ENCODE results near the gene TTLL11.

Gene TTLL11

DNA sequence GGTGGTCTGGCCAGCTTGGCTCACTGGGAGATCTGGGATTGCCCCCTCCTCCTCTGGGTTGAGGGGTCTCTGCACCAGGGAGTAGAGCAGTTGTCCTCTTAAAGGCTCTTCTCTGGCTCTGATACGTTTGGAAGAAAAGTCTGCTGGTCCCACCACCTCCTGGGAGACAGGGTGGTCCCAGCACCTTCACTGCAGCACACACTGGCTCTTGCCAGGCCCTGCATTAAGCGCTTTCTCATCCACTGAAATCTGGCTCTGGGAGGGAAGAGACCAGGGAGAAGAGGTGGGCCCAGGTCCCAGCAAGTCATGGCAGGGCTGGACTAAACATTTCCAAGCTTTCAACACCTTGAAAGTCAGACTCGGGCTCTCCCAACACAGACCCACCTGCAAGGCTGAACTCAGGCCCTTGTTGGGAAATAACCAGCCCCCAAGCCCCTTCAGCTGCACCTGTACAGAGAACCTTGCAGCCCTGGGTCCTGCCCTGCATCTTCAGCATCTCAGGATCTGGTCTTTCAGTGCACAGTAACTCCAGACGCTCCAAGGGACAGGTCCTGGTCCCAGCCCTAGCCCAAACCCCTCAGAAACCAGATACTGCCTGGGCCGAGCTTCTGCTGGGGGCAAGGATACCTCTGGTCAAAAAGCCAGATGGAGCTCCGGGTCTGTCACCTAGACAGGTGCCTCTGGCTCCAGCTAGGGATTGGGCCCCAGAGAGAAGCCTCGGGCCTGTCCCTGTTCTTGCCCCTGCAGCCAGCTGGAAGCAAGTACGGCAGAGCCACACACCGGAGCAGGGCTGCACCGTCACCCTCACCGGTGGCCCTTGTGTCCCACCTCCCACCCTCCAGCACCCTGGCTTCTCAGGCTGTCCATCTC, 307.2 kb downstream of the TTLL11 start:
- no peak for DNase-seq (ENCODE audit: low spot score)

DNA sequence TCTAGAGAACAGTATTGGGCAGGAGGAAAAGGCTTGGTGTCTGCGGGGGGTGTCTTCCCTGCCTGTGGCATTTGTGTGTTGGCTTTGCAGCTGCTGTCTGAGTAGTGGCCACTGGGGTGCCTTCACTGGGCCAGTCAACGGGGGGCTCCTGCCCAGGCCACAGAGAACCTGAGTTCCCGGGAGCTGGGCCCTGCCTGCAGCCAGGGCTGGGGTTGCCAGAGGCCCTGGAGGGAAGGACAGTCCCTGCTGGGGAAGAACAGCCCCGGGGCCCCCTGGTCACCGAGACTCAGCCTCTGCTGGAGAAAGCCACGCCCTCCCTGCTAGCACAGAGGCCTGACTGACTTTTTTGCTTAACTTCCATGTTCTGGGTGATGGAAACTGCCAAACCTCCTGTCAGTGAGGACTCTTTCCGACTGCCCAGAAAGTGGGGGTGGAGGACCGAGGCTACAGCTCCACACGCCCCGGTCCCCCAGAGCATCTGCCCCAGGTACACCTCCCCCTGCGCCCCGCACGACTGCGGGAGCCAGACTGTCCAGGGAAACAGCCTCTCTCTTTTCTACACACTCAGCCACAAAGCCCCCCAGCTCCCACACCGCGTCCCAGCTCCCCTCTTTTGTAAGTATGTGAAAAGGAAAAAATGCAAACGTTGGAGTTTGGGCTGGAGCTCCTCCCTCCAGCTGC, 308.2 kb downstream of the TTLL11 start:
- no peak for DNase-seq (ENCODE audit: low spot score)

DNA sequence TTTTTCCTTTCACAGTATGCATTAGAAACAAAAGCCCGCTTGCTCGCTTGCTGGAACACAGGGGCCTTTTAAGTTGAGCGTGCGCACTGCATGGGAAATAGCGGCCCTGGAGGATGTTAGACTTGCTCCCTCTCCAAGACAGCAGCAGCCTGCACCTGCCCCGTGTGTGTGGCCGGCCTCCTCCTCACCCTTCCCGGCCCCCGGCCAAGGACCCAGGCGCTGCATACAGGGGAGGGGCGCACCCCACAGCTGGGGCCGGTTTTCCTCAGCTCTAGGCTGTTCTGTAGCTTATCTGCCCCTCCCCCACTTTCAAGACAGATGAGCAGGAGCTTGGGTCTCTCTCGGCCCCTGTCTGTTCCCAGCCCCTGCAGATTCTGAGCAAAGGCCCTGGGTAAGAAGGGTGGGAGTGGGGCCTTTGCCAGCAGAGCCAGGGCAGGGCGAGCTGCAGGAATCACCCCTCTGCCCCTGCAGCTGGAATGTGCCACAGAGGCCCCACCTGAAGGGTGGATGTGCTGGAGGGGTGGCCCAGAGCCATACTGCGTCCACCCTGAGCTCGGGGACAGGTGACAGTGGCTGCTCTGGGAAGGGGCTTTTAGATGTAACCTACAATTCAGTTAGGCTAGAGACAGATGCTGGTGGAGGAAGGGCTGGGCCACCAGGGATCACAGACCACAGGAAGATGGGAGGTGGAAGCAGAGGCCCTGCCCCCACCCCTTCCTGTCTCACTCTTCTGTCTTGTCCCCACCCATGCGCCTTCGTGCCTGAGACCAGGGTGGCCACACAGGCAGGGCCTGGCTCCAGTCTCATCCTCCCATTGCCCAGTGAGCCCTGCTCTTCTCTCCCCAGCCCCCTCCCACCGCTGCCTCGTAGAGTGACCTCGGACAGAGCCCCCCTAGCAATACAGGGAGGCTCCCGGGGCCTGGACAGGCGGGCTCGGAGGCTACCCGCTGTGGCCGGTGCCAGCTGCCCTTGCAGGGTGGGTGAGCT, 309.3 kb downstream of the TTLL11 start:
- no peak for DNase-seq (ENCODE audit: low spot score)

- DNase-seq (ENCODE audit: low spot score), result no peak
These were observed 310.0 kb downstream of the TTLL11 start for GRCh38 chr9:121783111-121783510.

DNA sequence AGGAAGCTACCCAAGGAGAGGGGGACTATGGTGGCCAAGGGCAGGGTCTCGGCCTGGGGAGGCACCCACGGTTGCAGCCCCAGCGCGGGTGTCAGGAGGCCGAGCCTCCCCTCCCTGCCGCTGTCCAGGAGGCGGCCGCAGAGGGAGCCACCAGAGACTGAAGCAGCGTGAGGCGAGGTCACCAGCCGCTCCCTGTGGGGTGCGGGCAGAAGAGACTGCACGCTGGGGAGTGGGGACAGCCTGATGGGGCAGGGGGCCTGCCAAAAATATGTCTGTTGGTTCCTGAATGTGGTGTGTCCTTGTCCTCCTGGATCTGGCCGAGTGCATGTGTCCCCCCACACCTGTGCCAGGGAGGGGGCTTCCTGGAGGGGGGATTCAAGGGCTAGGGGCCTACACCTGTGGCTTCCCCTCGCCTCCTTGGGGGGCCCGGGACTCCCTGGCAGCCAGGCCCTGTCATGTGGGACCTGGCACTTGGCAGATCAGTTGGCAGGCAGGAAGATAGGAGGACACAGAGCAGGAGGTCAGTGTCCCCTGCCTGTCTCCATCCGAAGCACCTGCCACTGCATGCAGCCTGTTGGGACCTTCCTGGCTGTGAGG, 310.5 kb downstream of the TTLL11 start:
- no peak for DNase-seq (ENCODE audit: low spot score)

GRCh38 chr9:121781701-121782464, 311.2 kb downstream of the TTLL11 start:
- DNase-seq (ENCODE audit: low spot score), result no peak

- DNase-seq (ENCODE audit: low spot score), result no peak
These were observed 312.0 kb downstream of the TTLL11 start for GRCh38 chr9:121781145-121781548.

- DNase-seq (ENCODE audit: low spot score), result no peak
These were observed 312.7 kb downstream of the TTLL11 start for GRCh38 chr9:121780177-121781040.

GRCh38 chr9:121779381-121780117, 313.6 kb downstream of the TTLL11 start:
- DNase-seq (ENCODE audit: low spot score), result no peak

- no peak for DNase-seq (ENCODE audit: low spot score)
These were observed 314.6 kb downstream of the TTLL11 start for GRCh38 chr9:121778252-121779225.

GRCh38 chr9:121776739-121777637, 316.1 kb downstream of the TTLL11 start:
- DNase-seq (ENCODE audit: low spot score), result no peak

GRCh38 chr9:121776001-121776738, 316.9 kb downstream of the TTLL11 start:
- no peak for DNase-seq (ENCODE audit: low spot score)

GRCh38 chr9:121774715-121775613, 318.1 kb downstream of the TTLL11 start:
- DNase-seq (ENCODE audit: low spot score), result no peak

GRCh38 chr9:121773954-121774714, 319.0 kb downstream of the TTLL11 start:
- DNase-seq (ENCODE audit: low spot score), result no peak
